GM23338 (cell line): Measurements from ENCODE around the gene UBE2I. TPM values are rescaled to one million over a fixed set of nuclear protein-coding genes. Genes with fewer than 3 reads are reported as not detected.

Source experiments
- ATAC-seq: fragments of 200-7000 bp; cut with Tn5 transposase; 3 replicates; pipeline ENCODE4 v1.9.1; 2020
- DNase-seq: peaks from one replicate; pipeline ENCODE4 v3.0.0-alpha.2; 2015; ENCODE audit warnings: low spot score
- H2AFZ ChIP-seq: fragments of 200-600 bp; sonication (generic); 2 replicates; pipeline ENCODE4 v1.8.0; 2016; ENCODE audit warnings: antibody characterized with exemption, mild to moderate bottlenecking, moderate library complexity
- H3F3A ChIP-seq: fragments of 200-600 bp; sonication (generic); replicated peaks from 2 replicates; pipeline ENCODE4 v1.8.0; 2017; ENCODE audit warnings: antibody characterized with exemption, mixed run types, low read depth
- H3K27ac ChIP-seq: fragments of 200-600 bp; sonication (generic); 2 replicates; pipeline ENCODE4 v1.6.1; 2016; ENCODE audit warnings: low read depth
- H3K27me3 ChIP-seq: fragments of 200-600 bp; sonication (generic); 2 replicates; pipeline ENCODE4 v1.8.0; 2016; ENCODE audit warnings: mild to moderate bottlenecking, mixed run types, moderate library complexity; ENCODE audit not compliant: insufficient read depth
- H3K36me3 ChIP-seq: fragments of 200-600 bp; sonication (generic); 2 replicates; pipeline ENCODE4 v1.8.0; 2016; ENCODE audit warnings: mild to moderate bottlenecking; ENCODE audit not compliant: insufficient read depth
- H3K4me1 ChIP-seq: fragments of 200-600 bp; sonication (generic); 2 replicates; pipeline ENCODE4 v1.8.0; 2016; ENCODE audit warnings: mild to moderate bottlenecking, moderate library complexity; ENCODE audit not compliant: insufficient read depth
- H3K4me2 ChIP-seq: fragments of 200-600 bp; sonication (generic); 2 replicates; pipeline ENCODE4 v1.7.1; 2017; ENCODE audit warnings: mixed run types
- H3K4me3 ChIP-seq: fragments of 200-600 bp; sonication (generic); 2 replicates; pipeline ENCODE4 v1.6.1; 2016; ENCODE audit warnings: mixed run types
- H3K79me2 ChIP-seq: fragments of 200-600 bp; sonication (generic); replicated peaks from 2 replicates; pipeline ENCODE4 v1.8.0; 2017; ENCODE audit warnings: mild to moderate bottlenecking; ENCODE audit not compliant: insufficient read depth
- H3K9me2 ChIP-seq: fragments of 200-600 bp; sonication (generic); 2 replicates; pipeline ENCODE4 v1.8.0; 2017; ENCODE audit not compliant: insufficient read depth
- H4K20me1 ChIP-seq: fragments of 200-600 bp; sonication (generic); replicated peaks from 2 replicates; pipeline ENCODE4 v1.8.0; 2017; ENCODE audit warnings: mild to moderate bottlenecking; ENCODE audit not compliant: insufficient read depth
- H3K27ac Mint-ChIP-seq: 2 replicates; pipeline ENCODE4 v1.8.0; 2020; ENCODE audit warnings: inconsistent platforms, mild to moderate bottlenecking, moderate library complexity, mixed read lengths
- H3K27me3 Mint-ChIP-seq: 3 replicates; pipeline ENCODE4 v1.8.0; 2022; ENCODE audit warnings: low read depth, mild to moderate bottlenecking, moderate library complexity, mixed read lengths, inconsistent platforms; ENCODE audit not compliant: insufficient read depth, poor library complexity
- H3K36me3 Mint-ChIP-seq: 3 replicates; pipeline ENCODE4 v1.8.0; 2021; ENCODE audit warnings: low read depth, mild to moderate bottlenecking, inconsistent platforms, moderate library complexity, mixed read lengths
- H3K4me1 Mint-ChIP-seq: 3 replicates; pipeline ENCODE4 v1.8.0; 2020; ENCODE audit warnings: mild to moderate bottlenecking, inconsistent platforms, mixed read lengths
- H3K4me3 Mint-ChIP-seq: 3 replicates; pipeline ENCODE4 v1.8.0; 2021; ENCODE audit warnings: moderate library complexity, mild to moderate bottlenecking, inconsistent platforms, mixed read lengths
- H3K9me3 Mint-ChIP-seq: 3 replicates; pipeline ENCODE4 v1.8.0; 2020; ENCODE audit warnings: moderate library complexity, mild to moderate bottlenecking, inconsistent platforms, mixed read lengths
- CREB1 ChIP-seq: fragments of 250-450 bp; sonication (Bioruptor Pico); IDR thresholded peaks from 2 replicates; pipeline ENCODE4 v1.5.0; 2020; ENCODE audit warnings: low read depth, mild to moderate bottlenecking, moderate library complexity
- EZH2 ChIP-seq: fragments of 200-600 bp; sonication (generic); IDR thresholded peaks from one replicate; pipeline ENCODE4 v1.8.0; 2017; ENCODE audit warnings: antibody characterized with exemption, mild to moderate bottlenecking, low read depth; ENCODE audit not compliant: unreplicated experiment
- EZH2phosphoT487 ChIP-seq: fragments of 200-600 bp; sonication (generic); IDR thresholded peaks from one replicate; pipeline ENCODE4 v1.8.1; 2018; ENCODE audit warnings: antibody characterized with exemption; ENCODE audit not compliant: unreplicated experiment
- JUNB ChIP-seq: IDR thresholded peaks from one replicate; pipeline ENCODE4 v1.6.1; 2016; ENCODE audit warnings: antibody characterized with exemption; ENCODE audit not compliant: unreplicated experiment
- ZNF114 ChIP-seq: fragments of 250-450 bp; sonication (Bioruptor Pico); IDR thresholded peaks from 2 replicates; pipeline ENCODE4 v1.5.0; 2020; ENCODE audit warnings: mild to moderate bottlenecking, moderate library complexity
- ZNF331 ChIP-seq: fragments of 250-450 bp; sonication (Bioruptor Pico); IDR thresholded peaks from 2 replicates; pipeline ENCODE4 v1.5.0; 2020; ENCODE audit warnings: low read depth, mild to moderate bottlenecking, moderate library complexity
- polyA plus RNA-seq: library from polyadenylated mRNA; unstranded; fragments of >200 nt; fragmentation: Nextera tagmentation; extraction: Ambion mirVana; gene quantifications from 2 replicates; pipeline ENCODE4 v1.2.1, GENCODE V29; 2016
- total RNA-seq: library from RNA; depleted of rRNA; stranded (reverse); fragments of >200 nt; shearing (Covaris generic); gene quantifications from 2 replicates; pipeline ENCODE4 v1.2.3, GENCODE V29; 2014; rRNA removed
- TF ChIP-seq, protein P1 (sequence below): IDR thresholded peaks from 2 replicates; pipeline ENCODE4 v1.6.1; 2016; ENCODE audit warnings: antibody characterized with exemption

UBE2I gene
- total and polyA plus RNA-seq, 2 experiments from 2014 or later = 116 to 220 TPM

DNA sequence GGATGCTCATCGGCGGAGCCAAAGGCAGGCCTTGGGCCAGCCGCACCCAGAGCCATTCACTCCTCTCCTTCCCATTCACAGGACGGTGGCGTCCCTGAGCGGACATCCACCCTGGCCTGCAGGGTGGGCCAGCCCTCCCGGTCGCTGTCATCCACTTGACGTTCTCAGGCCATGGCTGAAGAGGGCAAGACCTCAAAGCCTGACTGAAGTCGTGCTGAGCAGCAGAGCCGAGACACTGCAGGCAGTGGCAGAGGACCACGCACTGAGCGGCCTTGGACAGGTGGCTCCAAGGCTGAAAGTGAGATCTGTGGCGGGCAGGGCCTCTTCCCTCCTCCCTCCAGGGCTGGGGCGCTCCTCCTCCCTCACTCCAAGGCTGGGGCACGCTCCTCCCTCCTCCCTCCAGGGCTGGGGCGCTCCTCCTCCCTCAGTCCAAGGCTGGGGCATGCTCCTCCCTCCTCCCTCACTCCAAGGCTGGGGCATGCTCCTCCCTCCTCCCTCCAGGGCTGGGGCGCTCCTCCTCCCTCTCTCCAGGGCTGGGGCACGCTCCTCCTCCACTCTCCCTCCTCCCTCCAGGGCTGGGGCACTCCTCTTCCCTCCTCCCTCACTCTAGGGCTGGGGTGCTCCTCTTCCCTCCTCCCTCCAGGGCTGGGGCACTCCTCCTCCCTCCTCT is 66.4 kb downstream of the UBE2I start:
- TF ChIP-seq, protein P1, sequence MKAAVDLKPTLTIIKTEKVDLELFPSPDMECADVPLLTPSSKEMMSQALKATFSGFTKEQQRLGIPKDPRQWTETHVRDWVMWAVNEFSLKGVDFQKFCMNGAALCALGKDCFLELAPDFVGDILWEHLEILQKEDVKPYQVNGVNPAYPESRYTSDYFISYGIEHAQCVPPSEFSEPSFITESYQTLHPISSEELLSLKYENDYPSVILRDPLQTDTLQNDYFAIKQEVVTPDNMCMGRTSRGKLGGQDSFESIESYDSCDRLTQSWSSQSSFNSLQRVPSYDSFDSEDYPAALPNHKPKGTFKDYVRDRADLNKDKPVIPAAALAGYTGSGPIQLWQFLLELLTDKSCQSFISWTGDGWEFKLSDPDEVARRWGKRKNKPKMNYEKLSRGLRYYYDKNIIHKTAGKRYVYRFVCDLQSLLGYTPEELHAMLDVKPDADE = no peak
- TF ChIP-seq ZNF331 (CRISPR knock-in tag) (no peak), CREB1 (CRISPR knock-in tag) (no peak), JUNB (no peak), ZNF114 (CRISPR knock-in tag) (no peak), EZH2 (no peak), EZH2phosphoT487 (no peak)
- Mint-ChIP-seq H3K27ac (no peak overlapping the region), H3K4me3 (no peak overlapping the region), H3K4me1 (peaks cover 16% of the 10 kb centered on the region), H3K9me3 (no peaks in the 10 kb centered on the region), H3K36me3 (peaks cover 5% of the 10 kb centered on the region; the same call in 1 of the 3 replicates), H3K27me3 (peaks cover 14% of the 10 kb centered on the region)
- ATAC-seq (no peak), DNase-seq (no peak)
- no peaks in the 10 kb centered on the region for H3K27me3 ChIP-seq
- H3K4me1 ChIP-seq = peaks cover 16% of the 10 kb centered on the region
- no peaks in the 10 kb centered on the region for H3K36me3 ChIP-seq
- H3F3A ChIP-seq = peaks cover 4% of the 10 kb centered on the region
- no peak overlapping the region for H2AFZ ChIP-seq
- H3K9me2 ChIP-seq = no peaks in the 10 kb centered on the region
- no peak overlapping the region for H3K4me2 ChIP-seq
- H4K20me1 ChIP-seq = peaks cover 6% of the 10 kb centered on the region
- H3K79me2 ChIP-seq = peaks cover 25% of the 10 kb centered on the region
- H3K4me3 ChIP-seq = no peak overlapping the region
- no peak overlapping the region for H3K27ac ChIP-seq

Other genes starting within 250 kb of the UBE2I start
- 1.0 TPM in 1 of 2 replicates, not detected in the other for gene SSTR5, start 236.9 kb upstream of the UBE2I start, total RNA-seq
- 0.60 TPM in 1 of 2 replicates, not detected in the other for gene SSTR5, start 236.9 kb upstream of the UBE2I start, polyA plus RNA-seq
- not detected in 2 replicates for gene C1QTNF8, start 213.4 kb upstream of the UBE2I start, total RNA-seq
- gene C1QTNF8, start 213.4 kb upstream of the UBE2I start, polyA plus RNA-seq = not detected in 2 replicates
- 34.5 and 43.3 TPM in 2 replicates for gene CACNA1H, start 156.5 kb upstream of the UBE2I start, total RNA-seq
- gene CACNA1H, start 156.5 kb upstream of the UBE2I start, polyA plus RNA-seq = 3.5 and 3.8 TPM in 2 replicates
- not detected in 2 replicates for gene TPSG1, start 84.4 kb upstream of the UBE2I start, total RNA-seq
- gene TPSG1, start 84.4 kb upstream of the UBE2I start, polyA plus RNA-seq = 0.56 and 0.81 TPM in 2 replicates
- not detected in 2 replicates for gene TPSB2, start 79.5 kb upstream of the UBE2I start, total RNA-seq
- 0.23 TPM in 1 of 2 replicates, not detected in the other for gene TPSB2, start 79.5 kb upstream of the UBE2I start, polyA plus RNA-seq
- not detected in 2 replicates for gene TPSAB1, start 68.9 kb upstream of the UBE2I start, total RNA-seq
- not detected in 2 replicates for gene TPSAB1, start 68.9 kb upstream of the UBE2I start, polyA plus RNA-seq
- 0.17 TPM in 1 of 2 replicates, not detected in the other for gene TPSD1, start 53.6 kb upstream of the UBE2I start, total RNA-seq
- gene TPSD1, start 53.6 kb upstream of the UBE2I start, polyA plus RNA-seq = not detected in 2 replicates
- gene BAIAP3, start 24.0 kb downstream of the UBE2I start, total RNA-seq = 13.0 and 23.0 TPM in 2 replicates
- 4.2 and 5.2 TPM in 2 replicates for gene BAIAP3, start 24.0 kb downstream of the UBE2I start, polyA plus RNA-seq
- gene TSR3, start 42.2 kb downstream of the UBE2I start, total RNA-seq = 97.3 and 98.8 TPM in 2 replicates
- 54.1 and 58.5 TPM in 2 replicates for gene TSR3, start 42.2 kb downstream of the UBE2I start, polyA plus RNA-seq
- 9.2 and 23.3 TPM in 2 replicates for gene GNPTG, start 42.3 kb downstream of the UBE2I start, total RNA-seq
- gene GNPTG, start 42.3 kb downstream of the UBE2I start, polyA plus RNA-seq = 39.1 and 41.0 TPM in 2 replicates
- gene UNKL, start 105.1 kb downstream of the UBE2I start, total RNA-seq = 24.8 and 28.7 TPM in 2 replicates
- gene UNKL, start 105.1 kb downstream of the UBE2I start, polyA plus RNA-seq = 10.8 and 16.7 TPM in 2 replicates
- 14.2 and 23.9 TPM in 2 replicates for gene UQCC4, start 111.1 kb downstream of the UBE2I start, total RNA-seq
- 25.8 and 27.1 TPM in 2 replicates for gene UQCC4, start 111.1 kb downstream of the UBE2I start, polyA plus RNA-seq
- not detected in 2 replicates for gene PERCC1, start 121.4 kb downstream of the UBE2I start, total RNA-seq
- gene PERCC1, start 121.4 kb downstream of the UBE2I start, polyA plus RNA-seq = not detected in 2 replicates
- gene CCDC154, start 134.9 kb downstream of the UBE2I start, total RNA-seq = not detected in 2 replicates
- gene CCDC154, start 134.9 kb downstream of the UBE2I start, polyA plus RNA-seq = 0.31 and 0.49 TPM in 2 replicates
- gene CLCN7, start 165.4 kb downstream of the UBE2I start, total RNA-seq = 35.9 and 53.8 TPM in 2 replicates
- 13.8 and 17.4 TPM in 2 replicates for gene CLCN7, start 165.4 kb downstream of the UBE2I start, polyA plus RNA-seq
- not detected in 2 replicates for gene PTX4, start 179.3 kb downstream of the UBE2I start, total RNA-seq
- gene PTX4, start 179.3 kb downstream of the UBE2I start, polyA plus RNA-seq = not detected in 2 replicates
- gene TELO2, start 183.7 kb downstream of the UBE2I start, total RNA-seq = 71.7 and 76.0 TPM in 2 replicates
- gene TELO2, start 183.7 kb downstream of the UBE2I start, polyA plus RNA-seq = 45.4 and 49.8 TPM in 2 replicates
- gene TMEM204, start 224.0 kb downstream of the UBE2I start, total RNA-seq = 0.14 TPM in 1 of 2 replicates, not detected in the other
- 0.21 and 0.23 TPM in 2 replicates for gene TMEM204, start 224.0 kb downstream of the UBE2I start, polyA plus RNA-seq